ENCODE measurements around the gene SLC23A2.

GRCh38 chr20:4997222-4997621 lies 4.1 kb downstream of the SLC23A2 start:
- TF ChIP-seq FOXM1 (IDR thresholded peaks at IDR 0.05; ENCODE audit: borderline replicate concordance) (no peak), LEF1 (IDR thresholded peaks at IDR 0.05; ENCODE audit: borderline replicate concordance) (no peak), PKNOX1 (IDR thresholded peaks at IDR 0.05) (no peak), BHLHE40 (IDR thresholded peaks at IDR 0.05; ENCODE audit: borderline replicate concordance) (no peak), SP1 (IDR thresholded peaks at IDR 0.05) (no peak), SUZ12 (IDR thresholded peaks at IDR 0.05) (no peak), ARNT (IDR thresholded peaks at IDR 0.05) (no peak)
